Fibroblast of skin of back (primary cell): ENCODE results near the gene TRIM31.

Source experiments
- DNase-seq: peaks from one replicate; pipeline ENCODE4 v3.0.0-alpha.2; 2013

TRIM31 gene

DNA sequence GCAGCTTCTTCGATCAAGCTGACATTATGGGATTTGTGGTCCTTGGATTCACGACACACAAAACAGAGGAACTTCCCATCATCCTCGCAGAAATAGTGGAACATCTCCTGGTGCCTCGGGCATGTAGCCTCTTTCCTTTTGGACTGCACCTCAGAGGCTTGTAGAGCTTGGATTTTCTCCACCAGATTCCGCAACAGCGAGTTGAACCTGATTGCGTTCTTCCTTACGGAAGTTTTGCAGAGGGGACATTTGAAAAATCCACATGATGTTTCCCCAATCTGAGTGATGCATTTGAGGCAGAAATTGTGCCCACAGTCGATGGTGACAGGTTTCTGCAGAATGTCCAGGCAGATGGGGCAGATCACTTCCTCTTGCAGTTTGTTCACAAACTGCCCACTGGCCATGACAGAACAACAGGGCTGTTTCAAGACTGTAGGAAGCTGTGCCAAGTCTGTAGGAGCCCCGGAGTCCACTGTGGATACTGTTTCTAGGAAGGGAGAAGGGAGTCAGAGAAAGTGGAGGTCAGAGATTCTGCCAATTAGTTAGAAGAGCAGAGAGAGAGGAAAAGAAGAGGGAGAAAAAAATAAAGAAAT, 392 bp downstream of the TRIM31 start:
- DNase-seq: no peak

DNA sequence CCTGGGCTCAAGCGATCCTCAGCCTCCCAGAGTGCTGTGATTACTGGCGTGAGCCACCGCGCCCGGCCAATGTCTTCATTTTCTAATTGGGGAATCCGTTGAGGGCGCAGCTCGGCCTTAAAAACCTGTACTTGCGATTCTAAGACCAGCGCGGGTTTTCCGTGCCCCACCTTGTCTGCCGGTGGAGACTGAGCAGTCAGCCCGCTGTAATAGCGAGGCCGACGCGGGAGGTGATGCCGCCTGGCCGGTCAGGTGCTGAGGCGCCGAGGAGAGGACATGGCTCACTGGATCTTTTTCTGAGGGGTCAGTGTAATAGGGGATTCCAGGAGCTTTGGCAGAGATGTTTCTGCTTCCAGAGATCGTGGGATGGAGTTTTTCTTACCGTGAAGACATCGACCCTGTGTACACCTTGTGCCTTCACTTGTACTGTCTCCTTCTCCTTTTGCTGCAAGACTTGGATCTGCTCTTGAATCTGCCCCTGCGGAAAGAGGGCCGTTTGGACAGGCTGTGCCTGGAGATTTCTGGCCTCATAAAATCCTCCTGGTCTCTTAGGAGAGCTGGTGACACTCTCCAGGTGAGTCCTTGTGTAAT, 1.5 kb downstream of the TRIM31 start:
- no peak for DNase-seq

DNA sequence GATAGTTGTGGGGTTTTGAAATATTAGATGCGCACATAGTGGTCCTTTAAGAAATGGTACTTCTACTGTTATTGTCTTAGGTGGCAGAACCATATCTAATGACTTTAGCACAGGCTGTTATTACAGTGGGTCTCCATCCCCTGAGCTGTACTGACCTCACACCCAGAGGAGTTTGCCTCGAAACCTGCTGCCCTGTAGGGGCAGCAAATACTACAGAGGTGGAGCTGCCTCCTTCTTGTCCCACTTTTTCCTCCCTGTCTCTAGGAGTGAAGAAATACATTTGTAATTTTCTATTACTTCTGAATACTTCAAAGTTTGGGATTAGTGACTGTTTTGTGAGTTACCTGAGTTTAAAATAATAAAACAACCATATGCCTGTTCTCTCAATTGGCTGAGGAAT, 8.2 kb downstream of the TRIM31 start:
- no peak for DNase-seq

DNA sequence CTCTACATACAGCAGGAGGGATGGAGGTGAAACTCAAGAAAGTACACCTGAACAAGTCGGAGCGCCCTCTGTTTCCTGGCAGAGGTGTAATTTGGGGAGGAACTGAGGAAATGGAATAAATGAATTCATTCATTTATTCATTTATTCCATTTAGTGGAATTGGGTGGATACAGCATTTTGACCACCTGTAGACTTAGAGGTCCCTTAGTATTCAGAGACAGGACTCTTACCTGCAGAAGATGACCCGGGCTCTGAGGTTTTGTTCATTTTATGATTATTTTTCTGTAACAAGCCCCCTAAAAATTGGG, 9.1 kb downstream of the TRIM31 start:
- no peak for DNase-seq

DNA sequence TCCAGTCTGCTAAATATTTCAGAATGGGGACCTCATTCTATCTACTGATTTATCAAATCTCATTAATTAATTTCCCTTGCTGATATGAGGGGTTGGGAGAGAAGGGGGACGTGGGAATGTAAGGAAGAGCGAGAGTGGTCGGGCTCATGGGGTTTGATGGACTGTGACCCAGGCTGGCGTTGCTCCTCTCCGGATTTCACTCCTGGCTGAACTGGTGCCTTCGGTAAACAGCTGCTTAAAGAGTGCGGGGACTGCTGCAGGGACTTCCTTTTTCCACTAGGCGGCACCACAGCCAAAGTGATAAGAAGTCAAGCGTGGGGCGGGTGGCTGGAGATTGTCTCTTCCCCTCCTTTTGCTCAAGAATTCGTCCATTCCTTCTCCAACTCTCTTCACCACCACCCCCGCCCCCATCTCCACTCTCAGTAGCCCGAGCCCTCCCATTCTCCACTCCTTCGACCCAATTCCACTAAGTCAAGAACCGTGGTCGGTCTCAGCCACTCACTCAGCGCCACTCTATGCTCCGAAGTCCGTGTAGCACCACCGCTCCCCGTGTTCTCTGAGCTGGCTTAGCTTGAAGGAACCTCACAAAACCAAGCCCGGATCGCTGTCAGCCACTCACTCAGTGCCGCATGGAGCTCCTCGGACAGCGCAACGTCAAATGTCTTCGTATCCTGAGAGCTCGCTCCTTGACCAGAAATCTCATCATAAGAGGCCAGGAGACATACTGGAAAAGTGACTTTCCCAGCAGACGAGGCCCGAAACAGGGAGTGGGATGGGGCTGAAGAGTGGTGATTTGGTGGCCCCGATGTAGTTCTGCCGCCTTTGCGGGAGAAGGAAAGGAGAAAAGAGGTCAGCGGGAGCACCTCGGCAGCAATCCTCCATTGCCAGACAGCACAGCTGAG, 9.7 kb downstream of the TRIM31 start:
- DNase-seq: peak; percentile 83

DNA sequence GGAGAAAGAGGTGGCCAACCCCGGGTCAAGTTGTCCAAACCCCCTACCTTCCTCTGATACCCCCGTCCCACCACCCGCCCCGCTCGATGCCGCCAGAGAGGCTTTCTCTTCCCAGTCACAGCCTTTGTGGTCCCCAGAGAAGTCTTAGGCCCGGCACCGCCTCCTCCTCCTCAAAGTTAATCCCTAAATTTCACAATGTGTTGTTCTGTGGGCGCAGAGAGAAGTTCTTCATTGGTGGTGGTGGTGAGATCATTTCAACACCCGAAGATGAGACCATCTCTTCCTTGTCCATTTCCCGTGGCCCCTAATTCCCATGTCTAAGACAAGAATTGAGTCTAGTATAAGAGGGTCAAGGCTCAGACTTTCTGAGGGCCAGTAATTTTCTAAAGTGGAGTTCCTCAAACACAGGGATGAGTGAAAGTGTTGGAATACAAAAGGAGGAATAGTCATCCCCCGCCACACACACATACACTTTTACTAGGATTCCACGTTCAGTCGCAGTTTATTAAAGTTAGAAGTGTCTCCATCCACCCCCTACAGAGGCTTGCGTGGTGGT, 10.4 kb downstream of the TRIM31 start:
- DNase-seq: no peak

DNA sequence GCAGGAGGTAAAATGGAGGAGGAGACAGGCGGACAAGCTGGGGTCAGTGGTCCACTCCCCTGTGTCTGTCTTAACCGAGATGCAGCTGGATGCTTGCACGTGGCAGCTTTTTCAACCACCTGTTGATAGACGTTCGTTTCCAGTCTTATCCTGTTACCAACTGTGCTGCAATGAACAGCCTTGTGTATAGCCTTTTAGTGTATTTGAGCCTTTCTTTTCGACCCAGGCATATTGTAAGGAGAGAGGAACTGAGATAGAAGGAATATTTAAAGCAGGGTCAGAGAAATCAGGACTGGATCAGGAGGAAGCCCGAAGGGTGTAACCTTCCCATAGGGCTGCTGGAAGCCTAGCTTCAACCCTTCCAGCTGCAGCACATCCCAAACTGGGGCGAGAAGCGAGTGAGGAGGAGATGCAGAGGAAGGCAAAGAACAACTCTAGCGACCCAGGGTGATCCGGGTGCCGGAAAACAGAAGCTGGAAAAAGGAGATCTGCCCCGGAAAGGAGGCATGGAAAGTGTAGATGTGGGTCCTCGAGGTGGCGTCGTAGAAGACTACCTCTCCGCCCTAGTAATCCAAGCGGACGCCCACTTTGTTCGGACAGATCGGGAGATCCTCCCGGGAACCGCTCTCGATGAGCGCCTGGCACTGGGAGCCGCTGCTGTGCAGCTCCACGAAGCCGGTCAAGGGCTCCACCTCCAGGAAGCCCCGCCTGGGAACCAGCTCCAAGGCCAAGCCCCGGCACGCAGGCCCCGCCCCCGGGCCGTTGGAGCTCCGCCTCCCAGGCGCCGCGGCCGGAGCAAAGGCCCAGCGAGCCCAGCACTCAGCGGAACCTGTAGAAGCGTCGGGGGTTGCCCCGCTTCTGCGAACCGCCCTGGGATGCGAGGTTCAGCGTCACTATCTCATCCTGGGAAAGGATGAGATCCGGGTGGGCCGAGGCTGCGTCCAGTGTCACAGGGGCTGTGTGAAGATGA, 11.2 kb downstream of the TRIM31 start:
- peak; percentile 84 for DNase-seq

DNA sequence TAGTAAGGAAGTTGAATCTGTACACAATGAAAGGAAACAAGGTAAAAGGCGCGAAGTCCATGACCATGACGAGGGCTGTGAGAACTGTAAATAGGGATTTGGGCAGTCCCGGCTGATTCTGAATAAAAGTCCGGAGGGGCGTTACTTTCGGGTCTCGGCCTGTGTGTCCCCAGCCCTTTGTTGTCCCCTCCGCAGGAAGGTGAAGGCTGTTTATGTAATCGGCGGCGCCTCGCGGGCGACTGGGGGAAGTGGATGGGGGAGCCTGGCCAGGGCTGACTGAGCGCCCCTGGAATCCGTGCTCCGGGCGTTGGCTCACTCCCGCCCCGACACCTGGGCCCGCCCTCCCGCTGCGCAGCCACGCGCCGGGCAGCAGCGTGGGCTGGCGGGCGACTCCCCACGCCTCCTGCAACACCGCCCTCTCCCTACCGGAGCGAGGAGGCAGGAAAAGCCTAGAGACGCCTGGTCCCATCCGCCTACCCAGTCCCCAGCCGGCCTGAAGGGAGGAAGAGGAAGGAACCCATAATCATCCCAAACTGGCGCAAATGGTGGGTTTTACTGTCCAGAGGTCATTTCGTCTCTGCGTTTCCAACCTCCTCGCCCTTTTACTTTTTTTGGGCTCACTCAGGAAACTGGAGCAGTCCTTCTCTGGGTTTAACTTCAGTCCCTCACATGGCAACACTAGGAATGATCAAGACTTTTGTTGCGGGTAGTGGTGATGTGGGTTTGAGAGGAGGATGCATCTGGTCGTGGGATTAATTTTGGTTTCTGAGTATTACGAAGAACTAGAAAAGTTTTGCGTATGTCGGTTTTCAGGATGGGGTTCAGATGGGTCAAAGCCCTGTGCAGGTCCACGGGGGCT, 12.1 kb downstream of the TRIM31 start:
- no peak for DNase-seq

DNA sequence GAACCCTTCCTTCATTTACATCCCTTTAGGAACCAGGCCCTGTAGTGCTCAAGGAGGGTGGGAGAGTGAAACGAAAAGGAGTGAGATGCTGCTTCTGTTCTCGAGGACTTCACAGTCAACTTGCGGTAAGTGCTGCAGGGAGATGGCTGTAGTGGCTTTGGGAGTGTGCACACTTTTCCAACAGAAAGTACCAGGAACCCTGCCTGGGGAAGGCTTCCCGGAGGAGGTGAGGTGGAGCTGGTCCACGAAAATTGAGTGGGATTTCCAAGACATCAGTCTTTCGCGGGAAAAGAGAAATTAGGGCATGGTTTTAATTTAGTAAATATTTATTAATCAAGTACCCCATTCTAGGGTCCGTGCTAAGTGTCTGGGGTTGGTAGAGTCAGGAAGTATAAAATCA, 12.7 kb downstream of the TRIM31 start:
- no peak for DNase-seq

DNA sequence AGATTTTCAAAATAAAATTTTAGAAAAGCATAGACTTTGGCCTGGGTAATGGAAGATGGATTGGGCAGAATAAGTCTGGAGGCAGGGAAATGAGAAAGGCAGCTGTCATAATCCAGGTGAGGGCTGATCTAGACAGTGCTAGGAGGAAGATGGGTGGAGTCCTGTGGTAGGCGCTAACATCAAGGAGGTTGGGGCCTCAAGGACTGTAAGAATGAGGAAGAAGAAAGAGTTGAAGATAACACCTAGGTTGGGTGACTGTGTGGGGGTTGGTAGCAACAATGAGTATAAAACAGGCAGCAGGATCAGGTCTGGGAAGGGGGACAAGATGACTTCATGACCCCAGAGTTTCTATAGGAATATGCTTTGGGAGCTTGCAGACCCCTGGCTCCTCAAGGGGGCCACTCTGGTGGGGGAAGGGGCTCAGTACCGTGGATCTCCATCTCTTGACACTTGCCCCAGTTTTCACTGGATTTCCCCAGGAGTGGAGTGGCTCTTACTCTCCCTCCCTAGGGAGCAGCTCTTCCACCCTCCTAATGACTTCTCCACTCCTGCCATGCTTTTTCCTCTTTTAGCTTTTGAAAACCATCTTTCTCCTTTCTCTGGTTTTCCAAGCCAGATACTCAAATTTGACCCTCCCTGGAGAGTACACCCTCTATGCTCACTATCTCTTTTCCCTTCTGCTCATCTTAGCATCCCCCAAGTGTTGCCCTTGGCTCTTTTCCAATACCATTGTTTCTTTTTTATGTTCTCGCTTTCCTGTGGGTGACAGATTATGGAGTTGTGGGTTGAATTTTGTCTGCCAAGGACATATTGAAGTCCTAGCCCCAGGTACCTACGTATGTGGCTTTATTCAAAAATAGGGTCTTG, 14.8 kb downstream of the TRIM31 start:
- no peak for DNase-seq

DNA sequence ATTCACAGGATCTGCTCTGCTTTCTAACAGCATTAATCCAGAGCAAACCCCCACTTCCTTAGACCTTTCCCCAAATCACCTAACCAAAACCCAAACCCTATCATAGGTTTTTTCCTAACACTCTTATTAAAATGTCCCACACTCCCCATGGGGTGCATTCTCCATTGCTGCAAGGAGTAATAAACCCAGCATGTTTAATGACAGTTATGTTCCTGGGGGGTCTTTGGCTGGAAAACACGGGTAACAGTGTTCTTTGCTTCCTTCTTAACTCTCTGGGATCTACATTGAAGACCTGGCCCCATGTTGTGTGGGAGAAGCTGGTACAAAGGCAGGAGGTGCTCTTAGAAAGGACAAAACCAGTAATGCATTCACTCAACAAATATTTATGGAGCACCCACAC, 16.1 kb downstream of the TRIM31 start:
- DNase-seq: no peak

DNA sequence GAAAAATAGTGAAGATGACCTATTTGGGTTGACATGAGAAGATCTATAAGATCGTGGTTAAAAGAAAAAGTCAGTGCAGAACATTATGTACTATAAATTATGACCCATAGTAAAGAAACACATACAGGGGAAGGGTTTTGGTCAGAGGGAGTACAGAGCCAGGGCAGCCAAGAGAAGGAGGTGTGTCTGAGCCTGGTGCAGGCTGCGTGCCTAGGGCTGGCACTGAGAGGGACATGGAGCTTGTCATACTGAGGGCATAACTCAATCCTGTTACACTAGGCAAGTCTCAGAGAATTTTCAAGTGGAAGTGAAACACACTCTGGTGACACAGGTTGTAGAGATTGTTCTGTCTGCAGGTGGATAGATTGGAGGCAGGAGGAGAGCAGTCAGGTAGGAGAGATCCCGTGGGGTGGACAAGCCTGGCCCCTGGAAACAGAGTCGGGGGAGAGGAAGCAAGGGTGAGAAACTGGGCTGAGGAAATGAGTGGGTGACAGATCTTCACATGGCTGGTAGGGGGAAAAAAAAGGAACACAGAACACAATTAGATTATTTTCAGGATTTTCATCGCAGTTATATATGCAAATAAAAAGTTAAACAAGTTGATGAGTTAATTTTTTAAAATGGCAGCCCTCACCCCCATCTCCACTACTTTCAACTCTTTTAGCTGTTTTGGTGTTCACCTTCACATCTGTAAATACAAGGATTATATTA, 18.8 kb downstream of the TRIM31 start:
- no peak for DNase-seq

DNA sequence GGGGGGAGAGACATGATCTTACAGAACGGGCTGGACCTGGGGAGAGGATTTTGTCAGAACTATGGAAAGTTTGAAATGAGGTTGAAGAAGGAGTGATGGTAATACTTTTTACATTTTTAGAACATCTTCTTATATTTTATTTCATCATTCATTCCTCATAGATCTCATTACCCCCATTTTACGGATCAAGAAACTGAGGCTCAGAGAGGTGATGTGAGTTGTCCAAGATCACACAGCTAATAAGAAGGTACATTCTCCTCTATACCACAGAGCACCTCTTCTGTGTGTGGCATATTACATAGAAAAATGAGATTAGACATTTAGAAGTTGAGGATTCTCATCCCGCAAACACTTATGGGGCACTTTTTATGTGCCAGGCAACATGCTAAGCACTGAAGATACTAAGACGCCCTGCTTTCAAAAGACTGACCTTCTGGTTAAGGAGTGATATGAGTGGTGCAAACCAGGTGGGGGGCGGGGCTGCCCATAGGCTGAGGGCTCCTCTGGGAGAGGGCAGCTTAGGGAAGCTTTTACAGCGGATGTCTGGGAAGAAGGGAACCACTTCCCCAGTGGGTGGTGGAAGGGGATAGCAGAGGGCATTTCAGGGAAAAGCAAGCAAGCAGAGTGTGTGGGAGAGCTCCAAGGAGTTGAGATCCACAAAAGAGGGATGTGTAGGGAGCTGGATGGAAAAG, 19.9 kb downstream of the TRIM31 start:
- DNase-seq: no peak

DNA sequence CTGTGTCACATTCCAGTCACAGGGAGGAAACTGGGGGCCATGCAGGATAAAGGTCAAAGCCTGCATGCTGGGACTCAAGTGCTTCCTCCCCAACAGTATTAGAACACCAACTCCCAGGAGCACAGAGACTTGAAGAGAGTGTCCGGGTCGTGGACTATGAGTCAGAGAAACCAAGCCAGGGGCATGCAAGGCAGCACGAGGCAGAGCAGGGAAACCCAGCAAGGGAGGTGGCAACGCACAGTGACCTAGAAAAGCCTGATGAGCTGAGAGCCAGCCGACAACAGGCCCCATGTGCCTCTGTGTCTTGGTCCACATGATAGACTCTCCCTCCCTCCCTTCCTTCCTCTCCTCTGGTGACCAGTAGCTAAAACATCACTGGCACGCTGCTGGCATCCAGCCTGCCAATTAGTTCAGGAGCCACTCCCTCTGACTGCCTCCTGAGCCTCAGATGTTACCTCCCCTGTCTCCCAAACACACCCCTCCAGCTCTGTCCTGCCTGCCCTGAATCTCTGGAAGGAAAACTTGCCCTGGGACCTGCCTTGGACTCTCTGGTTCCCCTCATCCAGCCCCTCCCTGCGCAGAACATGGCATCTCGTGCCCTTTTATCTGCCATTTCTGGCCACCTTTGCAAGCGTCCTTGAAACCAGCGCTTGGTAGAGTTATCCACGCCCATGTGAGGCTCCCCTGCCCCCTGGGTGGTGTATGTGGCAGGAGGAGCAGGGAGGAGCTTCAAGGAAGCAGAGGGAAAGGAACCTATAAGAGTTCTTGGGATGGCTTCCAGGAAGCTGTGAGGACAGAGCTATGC, 21.1 kb downstream of the TRIM31 start:
- DNase-seq: peak; percentile 82

DNA sequence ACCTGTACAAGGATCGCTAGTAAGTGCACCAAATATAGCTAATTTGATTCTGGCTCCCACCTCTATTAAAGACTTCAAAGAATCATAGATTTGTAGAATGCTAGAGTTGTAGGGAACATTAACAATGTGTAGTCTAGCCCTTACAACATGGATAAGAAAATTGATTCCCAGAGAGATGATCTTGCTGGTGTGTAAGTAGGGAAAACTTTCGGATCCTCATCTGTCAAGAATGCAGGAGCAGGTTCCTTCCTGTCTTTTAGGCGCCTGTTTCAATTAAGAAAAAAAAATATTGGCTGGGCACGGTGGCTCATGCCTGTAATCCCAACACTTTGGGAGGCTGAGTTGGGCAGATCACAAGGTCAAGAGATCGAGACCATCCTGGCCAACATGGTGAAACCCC, 25.0 kb downstream of the TRIM31 start:
- no peak for DNase-seq

DNA sequence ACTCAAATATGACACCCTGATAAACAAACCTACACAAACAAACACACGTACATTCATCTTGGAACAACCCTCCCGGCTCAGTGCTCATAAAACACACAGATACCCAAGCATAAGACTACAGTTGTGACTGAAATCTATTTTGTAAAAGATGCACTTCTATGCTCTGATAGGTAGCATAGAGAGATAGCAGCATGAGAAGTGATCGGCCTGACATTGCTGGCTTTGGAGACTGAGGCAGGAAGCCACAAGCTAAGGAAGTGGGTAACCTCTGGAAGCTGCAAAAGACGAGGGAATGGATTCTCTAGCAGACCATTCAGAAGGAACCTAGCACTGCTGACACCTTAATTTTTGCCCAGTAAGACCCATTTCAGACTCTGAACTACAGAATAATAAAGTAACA, 35.7 kb downstream of the TRIM31 start:
- no peak for DNase-seq

DNA sequence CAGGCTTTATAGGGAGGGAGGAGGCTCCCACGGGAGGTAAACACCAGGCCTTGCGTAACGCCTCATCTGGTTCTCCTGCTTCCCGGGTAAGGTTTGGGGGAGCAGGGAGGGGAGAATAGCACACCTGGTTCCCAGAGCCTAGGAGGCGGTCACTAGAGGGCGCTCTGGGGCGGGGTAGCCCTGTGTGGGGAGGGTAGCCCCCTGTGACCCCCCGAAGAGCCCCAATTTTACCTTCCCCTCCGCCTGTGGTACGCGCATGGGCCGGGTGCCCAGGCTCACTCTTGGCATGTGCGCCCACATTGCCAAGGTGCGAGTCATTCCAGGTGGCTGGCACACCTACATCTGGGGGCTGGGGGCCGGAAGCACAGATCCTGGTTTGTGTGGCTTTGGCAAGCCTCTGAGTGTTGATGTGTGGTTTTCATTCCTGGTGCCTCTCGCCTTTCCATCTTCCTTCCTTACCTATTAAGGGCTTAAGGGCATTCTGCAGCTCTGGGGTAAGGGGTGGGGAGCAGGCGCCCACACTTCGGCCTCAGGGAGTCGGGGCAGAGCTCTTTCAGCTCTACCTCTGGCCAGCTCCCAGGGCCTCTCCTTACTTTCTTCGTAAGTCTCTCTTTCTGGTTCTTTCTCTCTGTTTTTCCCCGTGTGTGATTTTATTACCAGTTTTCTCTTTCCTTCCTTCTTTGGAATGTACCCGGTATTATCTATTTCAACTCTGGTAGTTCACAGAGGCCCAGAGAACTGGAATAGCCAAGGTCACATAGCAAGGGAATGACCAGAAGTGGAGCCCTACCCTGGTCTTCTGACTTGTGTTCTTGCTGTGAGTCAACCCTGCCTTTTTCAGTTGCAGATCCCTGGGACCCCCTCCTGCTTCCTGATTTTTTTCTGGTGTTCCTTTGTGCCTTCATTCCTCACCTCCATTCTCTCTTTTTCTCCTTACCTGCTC, 36.8 kb downstream of the TRIM31 start:
- DNase-seq: no peak
